NCI-H146 (cell line): Measurements from ENCODE around the gene PPM1G.
"Not testable (repeated sequence)": the region's sequence is repeated elsewhere in the genome, so short reads cannot be mapped to it uniquely, and the experiment has no call there.

Source experiments
- DNase-seq: peaks from one replicate; lab custom pipeline; 2025; lab: John Stamatoyannopoulos, UW

PPM1G gene

DNA sequence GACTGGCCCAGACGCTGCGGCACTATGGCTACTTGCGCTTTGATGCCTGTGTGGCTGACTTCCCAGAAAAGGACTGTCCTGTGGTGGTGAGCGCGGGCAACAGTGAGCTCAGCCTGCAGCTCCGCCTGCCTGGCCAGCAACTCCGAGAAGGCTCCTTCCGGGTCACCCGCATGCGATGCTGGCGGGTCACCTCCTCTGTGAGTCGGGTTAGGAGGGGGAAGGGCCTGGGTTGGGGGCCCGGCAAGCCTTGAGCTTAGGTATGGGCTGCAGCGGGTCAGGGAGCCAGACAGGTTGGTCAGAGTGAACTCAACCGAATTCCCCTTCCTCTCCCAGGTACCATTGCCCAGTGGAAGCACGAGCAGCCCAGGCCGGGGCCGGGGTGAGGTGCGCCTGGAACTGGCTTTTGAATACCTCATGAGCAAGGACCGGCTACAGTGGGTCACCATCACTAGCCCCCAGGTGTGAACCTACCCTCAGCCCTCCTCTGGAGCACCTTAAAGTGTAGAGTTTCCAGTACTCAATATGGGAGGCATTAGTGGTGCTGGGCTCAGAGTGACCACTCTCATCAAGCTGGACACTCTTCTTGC lies 33.8 kb downstream of the PPM1G start:
- DNase-seq, result no peak

DNA sequence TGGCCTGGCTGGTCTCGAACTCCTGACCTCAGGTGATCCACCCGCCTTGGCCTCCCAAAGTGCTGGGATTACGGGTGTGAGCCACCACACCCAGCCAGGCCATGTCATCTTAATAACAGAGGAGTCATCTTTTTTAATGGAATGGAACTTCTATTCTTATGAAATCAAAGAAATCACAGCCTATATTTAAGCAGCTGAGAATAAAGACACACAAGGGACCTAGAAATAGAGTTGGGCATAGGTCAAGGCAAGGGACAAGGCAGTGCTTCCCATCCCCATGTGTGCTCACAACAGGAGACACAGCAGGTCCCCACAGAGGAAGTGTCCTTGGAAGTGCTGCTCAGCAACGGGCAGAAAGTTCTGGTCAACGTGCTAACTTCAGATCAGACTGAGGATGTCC lies 35.8 kb downstream of the PPM1G start:
- DNase-seq, result no peak

DNA sequence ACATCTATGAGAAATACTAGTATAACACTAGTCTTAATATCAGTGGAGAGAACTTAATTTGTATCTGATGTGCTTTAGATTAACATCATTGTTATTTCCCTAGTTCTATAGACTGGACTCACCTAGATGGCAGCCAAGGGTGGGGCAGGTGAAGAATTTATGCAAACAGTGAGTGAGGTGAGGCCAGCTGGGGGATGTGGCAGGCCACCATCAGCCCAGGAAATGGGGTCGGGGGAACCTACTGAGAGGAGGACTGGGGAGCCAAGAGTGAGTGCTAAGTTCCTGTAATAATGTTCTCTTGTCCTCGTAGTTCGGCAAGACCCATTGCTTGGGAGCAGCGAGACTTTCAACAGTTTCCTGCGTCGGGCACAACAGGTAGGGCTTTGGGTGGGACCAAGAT lies 36.5 kb downstream of the PPM1G start:
- no peak for DNase-seq

DNA sequence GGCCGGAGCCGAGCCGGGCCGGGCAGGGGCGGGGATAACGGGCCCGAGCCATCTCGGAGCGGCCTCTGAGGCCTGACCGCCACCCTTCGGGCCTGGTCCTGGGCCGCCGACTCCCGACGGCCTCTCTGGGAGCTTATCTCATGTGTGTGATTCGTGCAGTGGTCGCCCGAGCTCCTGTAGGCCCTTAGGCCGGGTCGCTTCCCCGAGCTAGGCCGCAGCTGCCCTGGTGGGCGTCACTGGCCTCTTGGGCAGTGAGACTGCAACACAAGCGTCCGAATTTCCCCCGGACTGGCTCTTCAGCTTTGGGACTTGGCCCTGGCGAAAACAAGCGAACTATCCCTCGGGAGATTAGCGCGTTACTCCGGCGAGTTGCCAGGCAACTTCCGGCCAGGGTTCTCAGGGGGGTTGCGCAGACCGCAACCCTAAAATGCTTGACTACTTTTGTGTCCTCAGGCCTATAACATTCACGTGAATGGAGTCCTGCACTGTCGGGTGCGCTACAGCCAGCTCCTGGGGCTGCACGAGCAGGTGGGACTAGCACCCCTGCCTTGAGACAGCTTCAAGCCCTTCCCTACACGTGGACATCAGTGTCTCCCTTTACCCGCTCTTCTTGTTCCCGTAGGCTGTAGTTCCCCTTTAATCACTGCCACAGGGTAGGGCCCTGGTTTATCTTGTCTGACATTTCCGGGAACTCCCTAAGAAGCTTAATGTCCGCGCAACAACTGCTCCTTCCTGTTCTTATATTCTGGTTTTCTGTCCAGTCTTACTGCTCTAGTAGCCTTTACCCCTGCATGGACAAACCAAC lies 38.4 kb downstream of the PPM1G start:
- peak; percentile 69 for DNase-seq

DNA sequence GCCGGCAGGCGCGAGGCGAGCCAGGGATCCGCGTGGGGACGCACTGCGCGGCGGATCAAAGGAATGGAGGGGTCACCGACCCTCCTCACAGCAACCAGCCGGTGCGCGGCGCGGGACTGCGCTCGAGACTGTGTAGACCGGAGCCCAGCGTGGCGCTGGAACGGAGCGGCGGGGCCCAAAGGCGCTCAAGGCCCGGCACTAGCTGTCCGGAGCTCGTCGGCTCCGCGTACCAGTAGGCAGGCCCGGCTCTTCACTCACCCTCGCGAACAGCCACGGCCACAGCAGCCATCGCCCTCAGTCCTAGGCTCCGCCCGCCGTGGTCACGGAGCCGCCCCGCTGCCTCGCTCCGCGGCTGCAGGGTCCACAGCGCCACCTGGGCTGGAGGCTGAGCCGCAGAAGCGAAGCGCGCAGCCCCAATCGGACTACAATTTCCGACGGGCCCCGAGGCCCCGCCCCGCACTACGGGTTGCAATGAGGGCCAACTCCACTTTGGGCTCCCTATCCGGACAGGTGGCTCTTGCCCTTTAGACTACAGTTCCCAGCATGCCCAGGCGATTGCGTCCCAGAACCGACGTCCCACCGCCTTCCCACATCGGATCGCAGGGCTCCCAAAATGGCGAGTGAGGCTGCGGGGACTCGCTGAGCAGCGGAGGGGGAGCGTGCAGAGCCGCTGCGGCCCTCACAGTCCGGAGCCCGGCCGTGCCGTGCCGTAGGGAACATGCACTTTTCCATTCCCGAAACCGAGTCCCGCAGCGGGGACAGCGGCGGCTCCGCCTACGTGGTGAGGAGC lies 39.2 kb downstream of the PPM1G start, which contains the start of the genes EIF2B4 and SNX17:
TSS of gene EIF2B4 (minus strand) at position 313 of the 790 bp plus-strand sequence. CDS start at position 289, 24 bp downstream.
TSS of gene SNX17 (plus strand) at position 591 of the 790 bp plus-strand sequence. CDS start at position 719, 128 bp downstream.
- DNase-seq, result peak; percentile 98

DNA sequence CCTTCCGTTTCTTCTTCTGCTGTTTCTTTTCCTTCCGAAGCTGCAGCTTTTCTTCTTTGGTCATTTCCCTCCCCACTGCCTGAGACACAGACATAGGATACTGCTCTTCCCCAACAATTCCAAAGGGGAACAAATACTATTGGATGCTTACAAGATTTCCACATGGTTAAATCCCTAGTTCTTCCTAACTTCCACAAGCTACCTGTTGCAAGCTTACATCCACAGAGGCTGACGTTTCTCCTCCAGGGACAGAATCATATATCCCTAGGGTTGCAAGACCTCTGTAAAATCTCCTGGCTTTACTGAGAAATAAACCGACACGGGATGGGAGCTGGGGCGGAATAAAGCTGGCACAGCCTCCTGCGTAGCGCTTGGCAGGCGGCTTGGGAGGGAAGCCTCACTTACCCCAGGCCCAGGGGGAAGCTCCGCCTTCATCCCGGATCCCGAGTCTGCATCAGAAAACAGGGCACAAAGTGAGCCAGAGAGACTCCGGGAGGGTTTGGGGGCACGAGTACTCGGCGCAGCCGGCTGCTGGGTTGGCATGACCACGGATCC lies 39.8 kb downstream of the PPM1G start:
- peak; percentile 61 for DNase-seq

DNA sequence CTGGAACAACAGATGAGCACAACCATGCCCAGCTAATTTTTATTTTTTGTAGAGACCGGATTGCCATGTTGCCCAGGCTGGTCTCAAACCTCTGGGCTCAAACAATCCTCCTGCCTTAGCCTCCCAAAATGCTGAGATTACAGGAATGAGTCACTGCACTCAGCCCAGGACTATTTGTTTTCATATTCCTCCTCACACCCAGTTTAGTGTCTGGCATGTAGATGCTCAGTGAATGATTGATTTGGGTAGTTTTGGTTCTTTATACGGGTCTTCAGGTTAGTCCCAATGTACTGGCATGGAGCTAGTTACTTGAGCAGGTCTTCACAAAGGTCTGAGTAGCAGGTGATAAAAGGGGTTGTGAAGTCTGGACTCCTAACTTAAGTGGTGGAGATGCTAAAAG lies 45.5 kb downstream of the PPM1G start:
- DNase-seq, result no peak

DNA sequence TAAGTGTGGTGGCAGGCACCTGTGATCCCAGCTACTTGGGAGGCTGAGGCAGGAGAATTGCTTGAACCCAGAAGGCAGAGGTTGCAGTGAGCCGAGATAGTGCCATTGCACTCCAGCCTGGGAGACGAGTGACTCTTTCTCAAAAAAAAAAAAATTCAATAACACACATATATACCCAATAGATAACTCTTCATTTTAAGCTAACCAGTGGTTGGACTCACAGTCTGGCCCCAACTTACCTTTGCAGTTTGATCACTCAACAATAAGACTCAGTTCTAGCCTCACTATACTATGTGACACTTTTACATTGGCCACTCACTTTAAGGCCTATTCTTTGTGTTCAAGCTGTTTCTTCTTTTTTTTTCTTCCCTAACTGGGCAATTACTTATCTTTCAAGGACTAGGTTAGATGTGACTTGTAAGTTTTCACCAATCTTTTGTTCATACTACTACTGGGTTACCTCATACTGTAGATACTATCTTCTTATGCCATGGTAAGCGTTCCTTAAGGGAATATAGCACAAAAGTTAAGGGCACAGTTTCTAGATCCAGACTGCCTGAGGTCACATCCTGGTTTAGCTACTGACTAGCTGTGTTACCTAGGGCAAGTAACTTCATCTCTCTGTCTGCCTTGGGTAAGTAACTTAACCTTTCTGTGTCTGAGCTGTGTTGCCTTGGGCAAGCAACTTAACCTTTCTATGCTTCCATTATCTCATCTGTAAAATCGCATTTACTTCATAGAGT lies 46.5 kb downstream of the PPM1G start:
- no peak for DNase-seq

DNA sequence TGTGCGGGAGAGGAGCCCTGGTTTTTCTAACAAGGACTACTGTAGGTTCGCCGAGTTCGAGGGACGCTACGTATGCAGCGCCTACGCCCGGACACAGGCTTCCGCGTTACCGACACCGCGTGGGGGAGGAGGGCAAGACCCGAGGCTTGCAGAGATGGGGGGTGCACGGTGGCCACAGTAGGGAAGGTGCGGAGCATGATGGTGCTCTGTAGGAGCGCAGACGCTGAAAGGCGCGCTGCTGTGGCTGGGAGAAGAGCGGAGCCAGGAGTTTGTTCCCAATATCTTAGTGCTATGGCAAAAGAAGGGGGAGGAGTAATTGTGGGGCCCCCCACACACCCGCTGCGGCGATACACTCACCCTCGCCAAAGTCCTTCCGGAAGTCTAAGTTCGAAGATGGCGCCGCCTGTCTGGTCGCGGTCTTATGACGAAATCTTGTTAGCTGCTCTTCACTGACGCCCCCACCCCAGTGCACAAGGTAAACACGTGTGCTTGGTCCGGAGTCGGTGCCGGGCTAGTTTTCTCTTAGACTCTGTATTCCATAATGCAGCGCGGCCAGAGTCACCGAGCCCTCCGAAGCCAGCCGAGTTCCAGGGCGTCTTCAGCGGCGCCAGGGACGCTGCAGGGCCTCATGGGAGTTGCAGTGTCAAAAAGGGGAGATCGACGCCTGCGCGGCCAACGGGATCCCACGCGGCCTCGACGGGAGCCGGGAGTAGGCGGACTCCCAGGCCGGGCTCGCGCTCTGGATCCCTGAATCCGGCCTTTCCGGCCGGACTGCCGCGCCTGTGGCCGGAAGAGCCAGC lies 52.8 kb downstream of the PPM1G start, which contains the start of gene GTF3C2:
TSS of gene GTF3C2 (minus strand) at position 383 of the 800 bp plus-strand sequence. CDS start 13,210 bp downstream, outside the sequence.
- peak; percentile 99 for DNase-seq

DNA sequence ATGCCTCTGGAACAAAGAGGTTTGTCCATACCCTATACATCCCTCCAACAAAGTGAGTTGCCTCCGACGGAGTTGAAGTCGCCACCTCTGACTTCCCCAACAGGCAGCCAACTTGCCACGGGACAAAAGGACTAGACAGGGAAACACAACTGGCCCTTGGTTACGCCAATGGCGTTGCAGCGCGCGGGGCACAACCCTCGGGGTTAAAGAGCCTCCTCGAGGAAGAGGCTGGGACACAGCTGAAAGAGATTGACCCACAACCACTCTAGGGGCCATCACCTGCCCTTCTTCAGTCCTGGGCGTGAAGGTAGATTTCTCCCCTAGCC lies 53.4 kb downstream of the PPM1G start:
- DNase-seq, result peak; percentile 75

DNA sequence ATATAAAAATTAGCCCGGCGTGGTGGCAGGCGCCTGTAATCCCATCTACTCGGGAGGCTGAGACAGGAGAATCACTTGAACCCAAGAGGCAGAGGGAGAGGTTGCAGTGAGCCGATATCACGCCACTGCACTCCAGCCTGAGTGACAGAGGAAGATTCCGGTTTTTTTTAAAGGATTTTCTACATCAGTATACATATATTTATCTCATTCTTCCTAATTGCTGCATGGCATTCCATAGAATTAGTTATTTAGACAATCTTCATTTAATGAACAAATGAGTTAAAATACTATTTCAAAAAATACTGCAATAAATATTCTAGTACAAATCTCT lies 54.8 kb downstream of the PPM1G start:
- DNase-seq, result no peak

DNA sequence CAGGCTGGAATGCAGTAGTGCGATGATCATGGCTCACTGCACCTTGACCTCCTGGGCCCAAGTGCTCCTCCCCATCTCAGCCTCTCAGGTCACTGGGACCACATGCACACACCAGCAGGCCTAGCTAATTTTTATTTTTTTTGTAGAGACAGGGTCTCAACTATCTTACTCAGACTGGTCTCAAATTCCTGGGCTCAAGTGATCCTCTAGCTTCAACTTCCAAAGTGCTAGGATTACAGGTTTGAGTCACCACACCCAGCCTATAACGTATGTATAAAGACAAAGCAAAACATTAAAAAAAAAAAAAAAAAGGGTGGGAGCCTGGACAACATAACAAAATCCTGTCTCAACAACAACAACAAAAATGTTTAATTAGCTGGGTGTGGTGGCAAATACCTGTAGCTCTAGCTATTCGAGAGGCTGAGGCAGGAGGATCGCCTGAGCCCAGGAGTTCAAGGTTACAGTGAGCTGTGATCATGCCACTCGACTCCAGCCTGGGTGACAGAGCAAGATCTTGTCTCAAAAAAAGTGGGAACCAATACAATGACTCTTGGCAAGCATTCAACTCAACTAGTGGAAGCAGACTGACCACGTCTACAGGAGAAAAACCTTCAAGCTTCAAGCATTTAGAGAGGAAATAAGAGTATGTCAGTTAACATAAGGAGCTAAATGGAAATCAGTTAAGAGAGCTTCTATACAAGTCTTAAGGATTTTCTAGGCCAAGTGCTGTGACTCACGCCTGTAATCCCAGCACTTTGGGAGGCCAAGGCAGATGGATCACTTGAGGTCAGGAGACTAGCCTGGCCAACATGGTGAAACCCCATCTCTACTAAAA lies 55.4 kb downstream of the PPM1G start:
- no peak for DNase-seq

DNA sequence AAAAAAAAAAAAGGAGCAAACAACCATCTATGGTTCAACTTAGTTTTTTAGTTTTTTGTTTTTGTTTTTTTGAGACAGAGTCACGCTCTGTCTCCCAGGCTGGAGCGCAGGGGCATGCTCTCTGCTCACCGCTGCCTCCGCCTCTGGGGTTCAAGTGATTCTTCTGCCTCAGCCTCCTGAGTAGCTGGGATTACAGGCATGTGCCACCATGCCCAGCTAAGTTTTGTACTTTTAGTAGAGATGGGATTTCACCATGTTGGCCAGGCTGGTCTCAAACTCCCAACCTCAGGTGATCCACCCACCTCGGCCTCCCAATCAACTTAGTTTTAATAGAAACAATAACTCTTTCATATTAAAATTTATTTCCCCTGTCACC lies 56.0 kb downstream of the PPM1G start:
- DNase-seq, result not testable (repeated sequence)

DNA sequence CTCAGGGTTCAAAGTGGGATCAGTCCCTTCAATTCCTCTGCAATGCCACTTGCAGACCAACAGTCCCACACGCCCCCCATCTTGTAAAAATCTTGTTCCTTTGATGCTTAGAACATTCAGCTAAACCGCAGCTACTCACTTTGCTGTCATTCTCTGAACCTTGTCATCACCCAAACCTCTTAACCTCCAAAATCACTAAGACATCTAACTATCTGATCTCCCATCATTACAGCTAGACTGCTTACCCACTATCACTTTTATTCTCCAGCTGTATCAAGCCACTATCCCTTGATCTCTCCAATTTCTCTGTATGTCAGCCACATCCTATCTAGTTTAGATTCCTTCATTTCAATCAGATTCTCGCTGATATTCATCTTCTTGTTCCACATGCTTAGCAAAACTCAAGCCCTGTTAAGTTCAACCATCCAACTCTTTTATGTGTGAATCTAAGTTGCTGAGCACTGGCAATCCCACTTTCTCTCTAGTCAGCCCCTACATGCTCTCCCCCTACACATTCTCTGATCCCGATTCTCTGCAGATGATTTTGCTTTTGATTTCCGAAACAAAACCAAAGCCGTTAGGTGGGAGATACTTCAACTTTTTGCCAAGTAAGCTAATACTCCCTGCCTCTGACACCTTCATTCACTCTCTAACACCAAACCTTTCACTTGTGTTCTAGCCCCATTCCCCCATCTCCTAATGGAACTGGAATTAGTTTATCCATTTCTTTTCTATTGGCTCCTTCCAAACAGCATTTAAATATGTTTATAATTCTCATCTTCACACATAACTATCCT lies 57.4 kb downstream of the PPM1G start:
- no peak for DNase-seq

DNA sequence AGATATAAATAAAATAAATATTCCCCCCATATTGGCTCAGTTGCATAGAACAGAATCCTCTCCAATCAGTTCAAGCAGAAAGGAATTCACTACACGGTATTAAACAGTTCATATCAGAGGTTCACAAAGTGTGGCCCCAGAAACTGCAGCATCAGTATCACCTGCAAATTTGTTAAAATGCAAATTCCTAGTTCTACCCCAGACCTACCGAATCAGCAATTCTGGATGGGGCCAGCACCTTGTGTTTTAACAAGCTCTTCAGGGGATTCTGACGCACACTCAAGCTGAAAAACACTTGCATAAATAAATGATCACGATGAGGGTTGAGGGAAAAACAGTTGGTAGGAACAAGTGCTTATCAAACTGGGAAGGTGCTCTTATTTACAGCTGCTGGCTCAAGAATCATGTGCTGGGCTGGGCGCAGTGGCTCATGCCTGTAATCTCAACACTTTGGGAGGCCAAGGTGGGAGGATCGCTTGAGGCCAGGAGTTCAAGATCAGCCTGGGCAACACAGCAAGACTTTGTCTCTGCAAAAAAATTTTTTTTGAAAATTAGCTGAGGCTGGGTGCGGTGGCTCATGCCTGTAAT lies 59.2 kb downstream of the PPM1G start:
- no peak for DNase-seq

DNA sequence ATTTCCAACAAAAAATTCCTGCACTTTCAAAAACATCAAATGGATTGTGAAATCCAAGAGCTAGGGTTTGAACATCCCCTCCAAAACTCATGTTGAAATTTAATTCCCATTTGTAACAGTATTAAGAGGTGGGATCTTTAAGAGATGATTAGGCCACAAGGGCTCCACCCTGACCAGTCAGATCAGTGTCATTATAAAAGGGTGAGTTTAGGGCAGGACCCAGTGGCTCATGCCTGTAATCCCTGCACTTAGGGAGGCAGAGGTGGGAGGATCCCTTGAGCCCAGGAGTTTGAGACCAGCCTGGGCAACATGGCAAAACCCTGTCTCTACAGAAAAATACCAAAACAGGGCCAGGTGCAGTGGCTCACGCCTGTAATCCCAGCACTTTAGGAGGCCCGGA lies 61.8 kb downstream of the PPM1G start:
- DNase-seq, result no peak

DNA sequence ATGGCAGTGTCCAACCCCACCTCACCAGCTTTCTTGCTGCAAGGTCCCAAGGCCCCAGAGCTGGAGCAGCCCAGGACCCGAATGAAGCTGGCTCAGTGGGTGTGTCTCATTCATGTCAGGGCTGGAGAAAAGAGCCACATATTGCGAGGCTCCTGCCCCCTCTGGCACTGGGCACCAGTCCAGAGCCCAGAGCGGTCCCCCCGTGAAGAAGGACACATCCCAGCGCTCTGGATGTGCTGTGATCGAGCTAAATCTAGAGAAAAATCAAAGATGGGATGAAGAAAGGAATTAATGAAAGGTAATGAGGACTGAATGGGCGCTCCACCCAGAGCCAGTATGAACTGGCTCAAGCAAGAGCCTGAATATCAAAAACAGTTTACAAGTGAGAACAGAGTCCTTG lies 73.2 kb downstream of the PPM1G start:
- no peak for DNase-seq

DNA sequence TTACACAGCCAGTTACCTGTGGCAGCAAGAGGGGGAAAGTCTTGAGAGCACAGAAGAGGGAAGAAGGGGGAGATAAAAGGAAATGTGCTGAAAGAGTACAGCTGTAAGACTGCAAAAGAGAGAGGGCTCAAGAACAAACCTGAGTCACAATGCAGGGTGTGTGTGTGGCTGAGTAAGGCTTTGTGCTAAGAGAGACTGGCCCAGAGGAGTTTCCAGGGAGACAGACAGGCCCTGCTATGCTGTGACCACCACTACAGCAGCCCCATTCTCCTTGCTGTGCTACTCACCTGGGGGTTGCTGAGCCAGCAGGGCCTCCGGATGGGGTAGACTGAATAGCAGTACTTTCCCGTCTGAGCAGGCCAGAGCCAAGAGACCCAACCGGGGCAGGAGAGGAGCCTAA lies 74.1 kb downstream of the PPM1G start:
- DNase-seq, result no peak
